A375 (cell line): ENCODE measurements around the gene UQCRC1. TPM values are rescaled to one million over a fixed set of nuclear protein-coding genes. Genes with fewer than 3 reads are reported as not detected.

Experiments
- small RNA-seq: library from RNA; depleted of rRNA; stranded (forward); fragments of <200 nt; gene quantifications from one replicate; pipeline ENCODE3, GENCODE V24; 2014
- total RNA-seq: library from RNA; depleted of rRNA; stranded (reverse); fragments of >200 nt; shearing (Covaris generic); gene quantifications from 2 replicates; pipeline ENCODE4 v1.2.3, GENCODE V29; 2014; rRNA removed

UQCRC1 gene
- total RNA-seq, result 264 and 282 TPM in 2 replicates

DNA sequence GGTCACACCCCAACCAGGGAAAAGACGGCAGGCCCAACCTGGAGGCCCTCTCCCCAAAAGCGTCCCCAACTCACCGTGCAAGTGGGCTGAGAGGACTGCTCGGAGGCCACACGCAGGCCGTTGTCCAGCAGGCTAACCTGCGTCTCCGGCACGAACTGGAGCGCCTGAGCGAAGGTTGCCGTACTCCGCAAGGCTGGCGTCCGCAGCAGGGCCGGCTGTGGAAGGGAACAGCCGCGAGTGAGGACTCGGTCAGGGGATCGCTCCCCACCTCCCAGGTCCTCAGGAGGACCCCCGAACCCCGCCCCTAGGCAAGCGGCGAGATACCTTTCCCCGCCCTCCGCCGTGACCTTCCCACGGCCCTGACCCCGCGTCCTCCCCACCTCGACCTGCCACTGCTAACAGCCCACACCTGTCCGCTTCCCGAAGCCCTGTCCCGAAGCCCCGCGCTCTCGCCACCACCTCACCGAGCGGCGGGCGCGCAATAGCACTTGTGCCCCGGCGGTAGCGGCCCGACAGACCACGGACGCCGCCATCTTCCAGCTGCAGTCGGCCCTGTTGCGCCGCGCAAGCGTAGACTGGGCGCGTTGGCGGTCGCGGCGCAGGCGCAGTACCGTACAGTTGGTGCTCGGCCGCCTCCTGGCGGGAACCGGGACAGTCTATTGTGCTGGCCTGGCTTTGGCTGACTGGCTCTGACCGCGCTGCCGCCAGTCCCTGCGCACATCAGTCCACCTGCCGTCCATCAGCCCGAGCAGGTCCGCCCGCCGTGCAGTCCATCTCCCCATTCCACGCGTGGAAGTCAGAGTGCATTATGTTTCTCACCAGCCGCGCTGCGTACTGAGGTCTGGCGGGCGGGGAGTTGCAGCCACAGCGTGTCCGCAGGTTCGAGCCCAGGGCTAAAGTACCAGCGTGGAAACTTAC lies at the start of gene UQCRC1:
UQCRC1 (minus strand) TSS at position 559 of the 918 bp plus-strand sequence; CDS start at position 533, 26 bp downstream.

DNA sequence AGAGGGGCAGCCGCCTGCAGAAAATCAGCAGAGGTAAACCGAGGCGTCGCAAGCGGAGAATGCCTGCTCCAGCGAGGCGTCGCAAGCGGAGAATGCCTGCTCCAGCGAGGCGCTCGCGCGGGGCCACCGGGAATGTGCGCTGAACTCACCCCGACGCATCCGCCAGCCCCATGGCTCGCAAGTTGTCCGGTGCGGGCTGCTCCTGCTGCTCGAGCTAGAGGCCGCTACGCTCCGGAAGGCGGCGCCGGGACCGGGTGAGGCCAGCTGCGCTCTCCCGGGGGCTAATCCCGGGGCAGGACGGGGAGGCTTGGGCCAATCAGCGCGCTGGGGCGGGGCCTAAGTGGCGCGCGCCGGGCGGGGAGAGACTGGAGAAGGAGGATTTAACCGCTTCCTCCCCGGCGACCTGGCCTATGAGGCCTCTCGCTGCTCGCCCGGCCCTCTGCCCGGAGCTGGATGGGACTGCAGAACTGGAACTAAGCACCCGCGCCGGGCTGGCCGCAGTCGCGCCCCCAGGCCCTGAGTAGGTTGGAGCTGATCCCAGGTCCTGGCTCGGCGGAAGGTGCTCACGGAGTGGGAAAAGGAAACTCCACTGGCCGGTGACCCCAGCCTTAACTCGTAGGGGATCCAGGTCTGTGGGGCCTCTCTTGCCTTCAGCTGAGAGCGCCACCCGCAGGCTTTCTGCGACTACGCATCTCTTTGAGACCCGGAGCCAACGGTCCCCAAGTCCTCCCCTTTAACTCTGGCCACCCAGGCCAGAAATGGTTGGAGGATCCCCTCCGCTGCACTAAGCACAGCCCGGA lies 26.0 kb upstream of the UQCRC1 start, which contains the start of gene SLC26A6:
SLC26A6 (minus strand) TSS at position 240 of the 800 bp plus-strand sequence; CDS start at position 172, 68 bp downstream.

DNA sequence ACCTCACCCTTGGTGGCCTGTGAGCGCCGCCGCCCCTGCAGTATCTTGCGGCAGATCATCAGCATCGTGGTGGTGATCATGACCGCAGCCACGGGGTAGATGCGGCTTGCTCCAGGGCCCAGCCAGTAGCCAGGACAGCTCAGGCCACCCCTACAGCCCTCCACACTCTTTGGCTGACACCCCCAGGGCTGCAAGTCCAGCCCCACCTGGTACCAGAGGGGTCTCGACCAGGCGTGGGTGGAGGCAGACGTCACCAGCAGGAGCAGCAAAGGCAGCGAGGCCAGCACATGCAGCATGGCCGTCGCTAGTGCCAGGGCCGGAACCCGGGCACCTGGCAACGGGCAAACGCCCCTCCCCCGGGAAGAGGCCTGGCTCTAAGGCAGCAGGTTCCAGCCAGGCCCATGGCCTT lies 12.0 kb upstream of the UQCRC1 start, which contains the start of gene TMEM89:
TMEM89 (minus strand) TSS at position 309 of the 409 bp plus-strand sequence; CDS start at position 296, 13 bp downstream.

DNA sequence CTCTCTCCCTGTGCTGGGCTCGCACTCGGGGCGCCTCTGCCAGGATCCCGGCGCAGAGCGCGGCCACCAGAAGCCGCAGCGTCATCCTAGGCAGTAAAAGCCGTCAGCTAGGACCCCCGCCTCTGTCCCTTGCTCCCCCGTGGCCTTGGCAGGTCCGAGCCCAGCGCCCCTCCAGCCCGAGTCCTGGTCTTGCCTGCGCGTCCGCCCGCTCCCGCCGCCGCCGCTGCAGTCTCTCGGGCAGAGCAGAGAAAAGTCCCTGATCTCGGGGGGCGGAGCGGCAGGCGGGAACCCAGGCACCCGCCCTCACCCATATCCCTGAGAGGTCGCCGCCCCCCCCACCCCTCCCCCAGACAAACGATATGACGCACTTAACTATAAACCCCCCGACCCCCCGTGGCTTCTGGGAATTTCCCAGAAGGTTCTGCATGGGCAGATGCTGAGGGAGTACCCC lies 14.3 kb downstream of the UQCRC1 start, which contains the start of gene COL7A1:
COL7A1 (minus strand) TSS at position 255 of the 451 bp plus-strand sequence; CDS start at position 85, 170 bp downstream.

DNA sequence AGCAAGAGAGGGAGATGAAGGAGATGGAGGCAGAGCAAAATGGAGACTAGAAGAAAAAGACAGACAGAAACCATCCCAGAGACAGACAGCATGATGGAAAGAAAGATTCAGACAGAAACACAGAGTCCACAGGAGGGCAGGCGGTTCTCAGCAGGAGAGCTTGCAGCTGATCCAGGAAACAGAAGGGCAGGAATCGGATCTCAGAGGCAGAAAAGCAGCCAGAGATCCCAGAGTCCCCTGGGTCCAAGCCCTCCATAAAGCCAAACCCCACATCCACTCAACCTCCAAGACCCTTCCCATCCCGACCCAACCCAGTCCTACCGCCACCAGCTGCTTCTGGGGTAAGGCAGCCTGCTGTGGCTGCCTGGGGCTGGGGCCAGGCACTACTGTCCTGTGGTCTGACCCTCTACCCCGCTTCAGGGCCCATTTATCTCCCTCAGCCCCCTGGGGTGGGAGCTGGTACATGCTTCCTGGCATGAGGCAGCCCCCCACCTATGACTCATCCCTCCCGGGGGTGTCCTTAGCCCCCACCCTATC lies 46.0 kb downstream of the UQCRC1 start, which contains the start of gene UCN2:
UCN2 (minus strand) TSS at position 400 of the 537 bp plus-strand sequence. CDS start 657 bp downstream, outside the sequence.

DNA sequence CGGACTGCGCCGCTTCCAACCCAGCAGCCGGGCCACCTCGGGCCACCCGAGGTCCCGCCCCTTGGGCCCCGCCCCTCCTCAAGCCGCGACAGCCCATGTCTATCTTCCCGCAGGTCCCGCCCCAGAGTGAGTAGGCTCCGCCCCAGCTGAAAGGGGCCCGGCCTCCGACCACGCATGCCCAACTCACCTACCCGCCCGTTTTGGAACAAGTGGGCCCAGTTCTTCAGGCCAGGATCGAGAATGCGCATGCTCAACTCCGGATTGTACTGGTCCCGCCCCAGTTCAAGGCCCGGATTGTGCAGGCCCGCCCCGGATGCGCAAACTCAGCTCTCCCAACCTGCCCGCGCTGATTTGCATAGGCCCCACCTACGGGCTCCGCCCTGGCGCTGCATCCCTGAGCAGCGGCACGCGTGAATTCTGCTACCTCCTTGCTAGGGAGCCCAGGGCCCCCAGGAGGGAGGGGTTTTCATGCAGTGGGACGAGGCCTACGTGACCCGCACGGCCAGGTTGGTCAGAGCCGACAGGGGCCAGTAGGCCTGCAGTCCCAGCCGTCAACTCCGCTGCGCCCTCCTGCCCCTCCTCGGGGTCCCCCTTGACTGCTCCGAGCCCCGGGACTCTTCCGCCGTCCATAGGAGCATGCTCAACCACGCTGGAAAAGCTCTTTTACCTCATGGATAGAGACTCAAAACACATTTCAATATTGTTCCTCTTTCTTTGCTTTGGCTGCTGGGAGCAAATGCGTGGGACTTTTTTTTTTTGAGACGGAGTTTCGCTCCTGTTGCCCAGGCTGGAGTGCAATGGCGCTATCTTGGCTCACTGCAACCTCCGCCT lies 52.4 kb downstream of the UQCRC1 start, which contains the start of gene PFKFB4:
PFKFB4 (minus strand) TSS at position 8 of the 831 bp plus-strand sequence. CDS start 26 bp downstream, outside the sequence.

Small RNA genes lying within 50 kb of the gene (small RNA-seq; reads per million reads assigned to genes)
- not detected for gene MIR6823

Other genes with a start within 250 kb of the UQCRC1 start
- 0.04 TPM in 1 of 2 replicates, not detected in the other for gene FBXW12, start 237.4 kb downstream of the UQCRC1 start, total RNA-seq
- 25.6 and 29.2 TPM in 2 replicates for gene PLXNB1, start 179.6 kb downstream of the UQCRC1 start, total RNA-seq
- 30.7 and 33.8 TPM in 2 replicates for gene CCDC51, start 169.5 kb downstream of the UQCRC1 start, total RNA-seq
- 631 and 866 TPM in 2 replicates for gene TMA7, start 169.4 kb downstream of the UQCRC1 start, total RNA-seq
- 13.7 and 14.2 TPM in 2 replicates for gene ATRIP, start 162.9 kb downstream of the UQCRC1 start, total RNA-seq
- 107 and 119 TPM in 2 replicates for gene SHISA5, start 105.5 kb downstream of the UQCRC1 start, total RNA-seq
- gene PFKFB4, start 52.8 kb downstream of the UQCRC1 start, total RNA-seq, result 57.7 and 76.4 TPM in 2 replicates
- gene UCN2, start 45.9 kb downstream of the UQCRC1 start, total RNA-seq, result 17.5 and 30.5 TPM in 2 replicates
- gene COL7A1, start 14.3 kb downstream of the UQCRC1 start, total RNA-seq, result 14.6 and 21.1 TPM in 2 replicates
- gene TMEM89, start 12.1 kb upstream of the UQCRC1 start, total RNA-seq, result not detected in 2 replicates
- 22.7 and 23.9 TPM in 2 replicates for gene SLC26A6, start 25.8 kb upstream of the UQCRC1 start, total RNA-seq
- 7.3 and 7.9 TPM in 2 replicates for gene CELSR3, start 53.2 kb upstream of the UQCRC1 start, total RNA-seq
- gene NCKIPSD, start 76.3 kb upstream of the UQCRC1 start, total RNA-seq, result 28.9 and 42.3 TPM in 2 replicates
- 59.2 and 60.7 TPM in 2 replicates for gene IP6K2, start 107.6 kb upstream of the UQCRC1 start, total RNA-seq
- gene PRKAR2A, start 238.2 kb upstream of the UQCRC1 start, total RNA-seq, result 37.3 and 43.5 TPM in 2 replicates